C4-2B (cell line): Measurements from ENCODE around the gene AURKAIP1.

Source experiments
- H3K27ac ChIP-seq: fragments of 450-650 bp; 2 replicates; pipeline ENCODE4 v1.5.1; 2017
- ZFX ChIP-seq: fragments of 450-650 bp; IDR thresholded peaks from 2 replicates; pipeline ENCODE4 v1.6.1; 2017
- TF ChIP-seq, protein P1 (sequence below): fragments of 450-650 bp; conservative IDR thresholded peaks from 2 replicates; pipeline ENCODE4 v1.5.1; 2017; ENCODE audit warnings: mild to moderate bottlenecking

Gene AURKAIP1

DNA sequence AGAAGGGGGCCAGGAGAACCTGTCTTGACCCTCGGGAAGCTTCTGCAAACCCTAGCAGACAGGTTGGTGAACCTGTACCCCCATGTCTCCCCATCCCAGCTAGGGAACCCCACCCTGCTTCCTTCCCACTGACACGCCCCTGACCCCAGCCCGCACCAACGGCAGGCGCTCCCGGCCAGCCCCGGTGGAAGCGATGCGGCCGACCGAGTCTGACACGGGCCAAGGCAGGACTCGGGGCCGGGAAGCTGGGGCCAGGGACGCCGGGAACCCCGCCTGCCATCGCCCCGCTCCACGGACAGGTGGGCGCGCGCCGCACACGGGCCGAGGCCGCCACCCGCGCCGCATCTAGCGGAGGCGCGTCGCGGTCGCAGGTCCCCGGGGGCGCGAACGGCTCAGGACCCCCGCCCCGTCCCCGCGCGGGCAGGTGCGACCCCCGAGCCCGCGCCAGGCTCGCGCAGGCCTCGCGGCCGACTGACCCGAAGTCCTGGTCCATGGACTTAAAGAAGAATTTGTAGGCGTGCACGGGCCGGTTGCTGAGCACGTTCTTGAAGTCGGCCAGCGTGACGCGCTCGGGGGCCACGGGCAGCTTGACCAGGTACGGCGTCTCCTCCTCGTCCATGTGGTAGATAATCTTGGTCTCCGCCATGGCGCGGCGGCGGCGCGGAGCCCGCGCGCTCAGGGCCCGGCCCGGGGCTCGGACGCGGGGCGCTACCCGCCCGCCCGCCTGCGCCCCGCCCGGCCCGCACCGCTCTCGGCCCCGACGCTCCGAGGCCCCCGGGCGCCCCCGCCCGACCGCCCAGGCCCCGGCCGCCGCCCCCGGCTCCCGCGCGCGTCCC lies 26.4 kb downstream of the AURKAIP1 start:
- TF ChIP-seq, protein P1, sequence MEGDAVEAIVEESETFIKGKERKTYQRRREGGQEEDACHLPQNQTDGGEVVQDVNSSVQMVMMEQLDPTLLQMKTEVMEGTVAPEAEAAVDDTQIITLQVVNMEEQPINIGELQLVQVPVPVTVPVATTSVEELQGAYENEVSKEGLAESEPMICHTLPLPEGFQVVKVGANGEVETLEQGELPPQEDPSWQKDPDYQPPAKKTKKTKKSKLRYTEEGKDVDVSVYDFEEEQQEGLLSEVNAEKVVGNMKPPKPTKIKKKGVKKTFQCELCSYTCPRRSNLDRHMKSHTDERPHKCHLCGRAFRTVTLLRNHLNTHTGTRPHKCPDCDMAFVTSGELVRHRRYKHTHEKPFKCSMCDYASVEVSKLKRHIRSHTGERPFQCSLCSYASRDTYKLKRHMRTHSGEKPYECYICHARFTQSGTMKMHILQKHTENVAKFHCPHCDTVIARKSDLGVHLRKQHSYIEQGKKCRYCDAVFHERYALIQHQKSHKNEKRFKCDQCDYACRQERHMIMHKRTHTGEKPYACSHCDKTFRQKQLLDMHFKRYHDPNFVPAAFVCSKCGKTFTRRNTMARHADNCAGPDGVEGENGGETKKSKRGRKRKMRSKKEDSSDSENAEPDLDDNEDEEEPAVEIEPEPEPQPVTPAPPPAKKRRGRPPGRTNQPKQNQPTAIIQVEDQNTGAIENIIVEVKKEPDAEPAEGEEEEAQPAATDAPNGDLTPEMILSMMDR = no peak
- TF ChIP-seq ZFX = peak; percentile 42
- peak overlapping the region; percentile 99 for H3K27ac ChIP-seq

DNA sequence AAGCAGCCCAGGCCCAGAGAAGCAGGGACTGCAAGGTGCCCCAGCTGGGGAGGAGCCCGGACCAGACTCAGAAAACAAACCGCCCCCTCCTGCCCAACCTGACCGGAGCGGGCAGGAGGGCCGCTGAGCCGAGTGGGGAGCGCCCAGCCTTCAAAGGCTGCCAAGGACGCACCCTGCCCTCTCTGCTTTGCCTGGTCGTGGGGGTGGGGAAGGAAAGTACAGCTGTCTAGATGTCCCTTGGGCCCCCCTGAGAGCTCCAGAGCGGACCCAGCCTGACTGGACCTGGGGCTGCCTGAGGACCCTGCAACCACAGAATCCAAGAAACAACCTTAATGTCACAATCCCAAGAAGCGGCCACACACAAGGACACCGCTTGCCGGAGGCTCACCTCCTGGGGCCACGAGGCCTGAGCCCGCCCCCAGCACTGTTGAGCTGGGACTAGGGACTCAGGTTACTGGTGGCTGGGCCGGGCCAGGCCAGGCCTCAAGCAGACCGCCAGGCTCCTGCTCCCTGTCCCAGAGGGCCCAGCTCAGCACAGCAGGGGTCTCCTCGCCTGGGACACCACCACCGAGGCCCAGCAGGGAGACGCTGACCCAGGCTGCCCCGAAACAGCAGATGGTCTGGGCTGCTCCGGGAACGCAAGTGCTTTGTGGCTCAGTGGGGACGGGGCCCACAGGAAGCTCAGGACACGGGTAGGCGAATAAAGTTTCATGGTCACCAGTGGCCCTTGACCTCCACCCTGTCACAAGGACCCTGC lies 27.2 kb downstream of the AURKAIP1 start:
- peak overlapping the region; percentile 99 for H3K27ac ChIP-seq
- TF ChIP-seq ZFX = peak; percentile 92
- TF ChIP-seq, protein P1 = no peak

DNA sequence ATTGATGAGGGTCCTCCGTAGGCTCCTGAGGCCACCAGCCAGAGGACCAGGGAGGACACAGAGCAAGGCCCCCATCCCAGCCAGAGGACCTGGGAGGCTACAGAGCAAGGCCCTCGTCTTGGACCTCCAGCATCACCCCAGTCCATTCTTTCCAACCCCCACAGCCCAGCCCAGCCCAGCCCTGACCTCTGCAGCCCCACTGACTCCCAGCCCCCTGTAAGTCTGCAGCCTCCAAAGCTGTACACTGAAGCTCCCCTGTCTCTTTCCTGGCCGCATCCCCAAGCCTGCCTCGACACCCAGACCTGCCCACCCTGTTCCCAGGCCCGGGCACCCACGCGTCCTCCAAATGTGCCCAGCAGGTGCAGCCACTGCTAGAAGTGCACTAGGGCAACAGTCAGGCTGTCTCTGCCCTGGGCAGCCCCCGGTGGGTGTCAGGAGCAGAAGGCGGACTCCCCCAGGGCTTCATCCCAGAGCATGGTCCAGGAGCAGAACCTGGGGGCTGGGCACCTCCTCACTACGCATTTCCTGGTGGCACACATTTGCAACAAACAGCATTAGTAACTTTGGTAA lies 27.9 kb downstream of the AURKAIP1 start:
- peak overlapping the region; percentile 99 for H3K27ac ChIP-seq
- TF ChIP-seq, protein P1 = no peak
- no peak for TF ChIP-seq ZFX

DNA sequence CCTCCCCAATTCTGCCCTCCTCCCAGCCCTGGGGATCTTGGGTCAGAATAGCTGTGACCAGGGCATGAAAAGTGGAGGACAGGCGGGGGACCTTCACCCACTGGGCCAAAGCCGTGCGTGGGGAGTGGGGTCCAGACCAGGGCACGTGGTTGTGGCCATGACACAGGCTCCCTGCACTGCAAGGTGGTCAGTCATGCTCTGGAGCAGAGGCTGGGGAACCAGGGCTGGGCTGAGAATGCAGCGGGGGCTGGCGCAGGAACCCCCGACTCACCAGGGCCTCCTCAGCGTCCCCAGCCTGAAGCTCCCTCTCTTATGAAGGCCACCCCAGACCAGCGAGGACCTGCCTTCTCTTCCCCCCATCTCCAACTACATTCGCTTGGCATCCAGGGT lies 28.5 kb downstream of the AURKAIP1 start:
- H3K27ac ChIP-seq = peak overlapping the region; percentile 99
- no peak for TF ChIP-seq ZFX
- TF ChIP-seq, protein P1 = no peak

- TF ChIP-seq, protein P1 = no peak
- TF ChIP-seq ZFX = no peak
- peak overlapping the region; percentile 99 for H3K27ac ChIP-seq
Observed at GRCh38 chr1:1345860-1346500, 29.0 kb downstream of the AURKAIP1 start.

DNA sequence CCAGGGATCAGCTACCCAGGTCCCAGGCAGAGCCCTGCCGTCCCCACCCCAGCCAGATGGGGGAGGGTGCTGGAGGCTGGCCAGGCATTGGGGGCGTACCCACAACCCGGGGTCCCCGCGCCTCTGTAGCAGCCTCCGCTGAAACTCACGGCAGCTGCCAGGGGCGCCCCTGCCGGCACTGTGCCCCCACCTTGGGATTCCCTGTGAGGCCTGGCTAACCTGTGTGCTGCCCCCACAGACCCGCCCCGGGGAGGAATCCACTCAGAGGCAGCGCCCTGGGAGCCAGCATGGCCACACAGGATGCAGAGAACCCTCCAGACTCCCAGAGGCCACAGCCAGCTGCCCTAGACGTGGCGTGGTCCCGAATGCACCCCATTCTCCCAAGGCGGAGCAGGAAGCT lies 29.6 kb downstream of the AURKAIP1 start:
- TF ChIP-seq, protein P1 = no peak
- TF ChIP-seq ZFX = no peak
- peak overlapping the region; percentile 99 for H3K27ac ChIP-seq
